Parathyroid adenoma (tissue), 2 donors: ENCODE results near the gene RUBCN.

ENCODE experiments used
- H2AFZ ChIP-seq: fragments of 300-600 bp; sonication (generic); one replicate; pipeline ENCODE4 v1.7.0; 2017; ENCODE audit warnings: antibody characterized with exemption, mild to moderate bottlenecking
- H3K27ac ChIP-seq: fragments of 300-600 bp; sonication (generic); one replicate; pipeline ENCODE4 v1.7.0; 2017
- H3K27me3 ChIP-seq: fragments of 300-600 bp; sonication (generic); one replicate; pipeline ENCODE4 v1.7.0; 2017; ENCODE audit warnings: low read length; ENCODE audit not compliant: control insufficient read depth, insufficient read depth
- H3K36me3 ChIP-seq: fragments of 300-600 bp; sonication (generic); one replicate; pipeline ENCODE4 v1.7.0; 2017; ENCODE audit warnings: low read length; ENCODE audit not compliant: control insufficient read depth, insufficient read depth
- H3K4me1 ChIP-seq: fragments of 300-600 bp; sonication (generic); one replicate; pipeline ENCODE4 v1.7.0; 2017; ENCODE audit warnings: control low read depth
- H3K4me2 ChIP-seq: fragments of 300-600 bp; sonication (generic); one replicate; pipeline ENCODE4 v1.7.0; 2017; ENCODE audit warnings: low read length
- H3K4me3 ChIP-seq: fragments of 300-600 bp; sonication (generic); one replicate; pipeline ENCODE4 v1.7.0; 2017; ENCODE audit warnings: low read depth, low read length
- H3K79me2 ChIP-seq: fragments of 300-600 bp; sonication (generic); one replicate; pipeline ENCODE4 v1.7.0; 2017; ENCODE audit warnings: control low read depth
- H3K9ac ChIP-seq: fragments of 300-600 bp; sonication (generic); one replicate; pipeline ENCODE4 v1.7.0; 2017; ENCODE audit warnings: mild to moderate bottlenecking
- H3K9me3 ChIP-seq: fragments of 300-600 bp; sonication (generic); one replicate; pipeline ENCODE4 v1.7.0; 2017; ENCODE audit warnings: low read length; ENCODE audit not compliant: control insufficient read depth
- CTCF ChIP-seq: fragments of 300-600 bp; sonication (generic); IDR thresholded peaks from one replicate; pipeline ENCODE4 v1.7.0; 2017; ENCODE audit warnings: antibody characterized with exemption, mild to moderate bottlenecking
- donor health status: primary hyperparathyroidism.

RUBCN gene

GRCh38 chr3:197722734-197723133 lies 14.0 kb downstream of the RUBCN start:
- Histone ChIP-seq H3K27ac (no peak overlapping the region), H3K9ac (no peak overlapping the region), H3K79me2 (peaks cover 34% of the 10 kb centered on the region), H2AFZ (no peak overlapping the region), H3K9me3 (no peaks in the 10 kb centered on the region), H3K27me3 (no peaks in the 10 kb centered on the region), H3K4me1 (no peaks in the 10 kb centered on the region), H3K4me3 (no peak overlapping the region), H3K4me2 (no peak overlapping the region), H3K36me3 (no peaks in the 10 kb centered on the region)
- TF ChIP-seq CTCF = no peak

- Histone ChIP-seq H3K4me2 (no peak overlapping the region), H3K36me3 (no peaks in the 10 kb centered on the region), H2AFZ (no peak overlapping the region), H3K9ac (no peak overlapping the region), H3K27me3 (no peaks in the 10 kb centered on the region), H3K4me3 (no peak overlapping the region), H3K27ac (no peak overlapping the region), H3K79me2 (peaks cover 21% of the 10 kb centered on the region), H3K4me1 (no peaks in the 10 kb centered on the region), H3K9me3 (no peaks in the 10 kb centered on the region)
- no peak for TF ChIP-seq CTCF
These were observed 16.0 kb downstream of the RUBCN start for GRCh38 chr3:197720694-197721093.

- Histone ChIP-seq H3K27ac (no peak overlapping the region), H3K4me2 (no peak overlapping the region), H3K4me3 (no peak overlapping the region), H2AFZ (no peak overlapping the region), H3K27me3 (no peaks in the 10 kb centered on the region), H3K79me2 (peaks cover 20% of the 10 kb centered on the region), H3K9me3 (no peaks in the 10 kb centered on the region), H3K4me1 (peaks cover 4% of the 10 kb centered on the region), H3K9ac (no peak overlapping the region), H3K36me3 (no peaks in the 10 kb centered on the region)
- no peak for TF ChIP-seq CTCF
These were observed 17.8 kb downstream of the RUBCN start for GRCh38 chr3:197718891-197719290.

- Histone ChIP-seq H3K4me3 (no peak overlapping the region), H2AFZ (no peak overlapping the region), H3K9me3 (no peaks in the 10 kb centered on the region), H3K27ac (no peak overlapping the region), H3K27me3 (no peaks in the 10 kb centered on the region), H3K79me2 (peaks cover 5% of the 10 kb centered on the region), H3K9ac (no peak overlapping the region), H3K36me3 (no peaks in the 10 kb centered on the region), H3K4me1 (peaks cover 19% of the 10 kb centered on the region), H3K4me2 (no peak overlapping the region)
- TF ChIP-seq CTCF = no peak
These were observed 22.5 kb downstream of the RUBCN start for GRCh38 chr3:197714251-197714650.

GRCh38 chr3:197713477-197713822 lies 23.3 kb downstream of the RUBCN start:
- Histone ChIP-seq H3K4me2 (no peak overlapping the region), H3K9me3 (no peaks in the 10 kb centered on the region), H3K27me3 (no peaks in the 10 kb centered on the region), H3K9ac (no peak overlapping the region), H3K4me1 (peaks cover 19% of the 10 kb centered on the region), H3K79me2 (peaks cover 5% of the 10 kb centered on the region), H3K36me3 (no peaks in the 10 kb centered on the region), H3K27ac (peak overlapping the region; percentile 92), H2AFZ (peak overlapping the region; percentile 86), H3K4me3 (no peak overlapping the region)
- TF ChIP-seq CTCF = no peak
